GM23248 (cell line): ENCODE data around the gene SPOPL.

ENCODE experiments used
- EZH2 ChIP-seq: fragments of 200-600 bp; sonication (generic); IDR thresholded peaks from 2 replicates; pipeline ENCODE4 v1.6.1; 2018; ENCODE audit warnings: antibody characterized with exemption, mild to moderate bottlenecking; ENCODE audit not compliant: insufficient read depth, poor library complexity, severe bottlenecking
- EZH2phosphoT487 ChIP-seq: fragments of 200-600 bp; sonication (generic); IDR thresholded peaks from 2 replicates; pipeline ENCODE4 v1.6.1; 2018; ENCODE audit warnings: antibody characterized with exemption, moderate library complexity, mild to moderate bottlenecking, low read depth; ENCODE audit not compliant: insufficient read depth

DNA sequence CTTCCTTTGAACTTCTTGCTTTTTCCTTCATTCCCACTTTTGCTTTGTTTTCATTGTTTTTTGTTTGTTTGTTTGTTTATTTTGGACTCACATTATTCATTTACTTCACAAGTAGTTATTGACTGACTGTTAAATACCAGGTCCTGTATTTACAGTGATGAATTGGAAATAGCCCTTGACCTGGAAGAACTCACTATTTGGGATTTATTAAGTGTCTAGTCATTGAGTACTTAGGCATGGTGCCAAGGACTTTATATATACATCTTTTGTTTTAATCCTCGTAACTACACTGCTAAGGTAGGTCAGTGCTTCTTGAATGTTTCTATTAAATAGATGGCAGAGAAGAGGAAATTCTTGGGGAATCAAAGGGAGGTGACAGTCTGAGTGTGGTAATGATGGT, 11.1 kb downstream of the SPOPL start:
- TF ChIP-seq EZH2 (no peak), EZH2phosphoT487 (no peak)
